Fibroblast of peridontal ligament (primary cell): ENCODE results near the gene MS4A10.
"Not testable (repeated sequence)": the region's sequence is repeated elsewhere in the genome, so short reads cannot be mapped to it uniquely, and the experiment has no call there.

ENCODE experiments used
- DNase-seq: peaks from one replicate; pipeline ENCODE4 v3.0.0-alpha.2; 2010; ENCODE audit errors: extremely low read depth

The MS4A10 gene

GRCh38 chr11:60785136-60785535 lies at the start of gene MS4A10:
TSS of gene MS4A10 (plus strand) at chr11:60785333. CDS start at chr11:60790336, 5,003 bp downstream.
- DNase-seq: no peak

- no peak for DNase-seq
Observed at GRCh38 chr11:60739114-60739513, 46.0 kb upstream of the MS4A10 start.

GRCh38 chr11:60740573-60740972 lies 44.6 kb upstream of the MS4A10 start:
- DNase-seq: no peak

GRCh38 chr11:60741421-60741820 lies 43.7 kb upstream of the MS4A10 start:
- no peak for DNase-seq

GRCh38 chr11:60743058-60743457 lies 42.1 kb upstream of the MS4A10 start:
- no peak for DNase-seq

- no peak for DNase-seq
Observed at GRCh38 chr11:60744114-60744513, 41.0 kb upstream of the MS4A10 start.

GRCh38 chr11:60747359-60747873 lies 37.7 kb upstream of the MS4A10 start:
- DNase-seq: no peak

GRCh38 chr11:60748225-60748624 lies 36.9 kb upstream of the MS4A10 start:
- no peak for DNase-seq

- no peak for DNase-seq
Observed at GRCh38 chr11:60748821-60749220, 36.3 kb upstream of the MS4A10 start.

- DNase-seq: no peak
Observed at GRCh38 chr11:60750911-60751310, 34.2 kb upstream of the MS4A10 start.

- no peak for DNase-seq
Observed at GRCh38 chr11:60753309-60753708, 31.8 kb upstream of the MS4A10 start.

- no peak for DNase-seq
Observed at GRCh38 chr11:60754887-60755286, 30.2 kb upstream of the MS4A10 start.

- DNase-seq: no peak
Observed at GRCh38 chr11:60756307-60757032, 28.7 kb upstream of the MS4A10 start, which contains the start of gene MS4A15. TSS of gene MS4A15 (plus strand) at chr11:60756867. CDS start at chr11:60763734, 6,867 bp downstream.

- no peak for DNase-seq
Observed at GRCh38 chr11:60757231-60757800, 27.8 kb upstream of the MS4A10 start.

- not testable (repeated sequence) for DNase-seq
Observed at GRCh38 chr11:60758671-60759070, 26.5 kb upstream of the MS4A10 start.

- not testable (repeated sequence) for DNase-seq
Observed at GRCh38 chr11:60759438-60760225, 25.5 kb upstream of the MS4A10 start.

GRCh38 chr11:60761436-60762190 lies 23.5 kb upstream of the MS4A10 start:
- DNase-seq: no peak

- no peak for DNase-seq
Observed at GRCh38 chr11:60762851-60763691, 22.1 kb upstream of the MS4A10 start.

GRCh38 chr11:60763692-60764369 lies 21.3 kb upstream of the MS4A10 start:
- DNase-seq: no peak

- no peak for DNase-seq
Observed at GRCh38 chr11:60764879-60765278, 20.3 kb upstream of the MS4A10 start.
